ENCODE measurements around the gene SPARC.

DNA sequence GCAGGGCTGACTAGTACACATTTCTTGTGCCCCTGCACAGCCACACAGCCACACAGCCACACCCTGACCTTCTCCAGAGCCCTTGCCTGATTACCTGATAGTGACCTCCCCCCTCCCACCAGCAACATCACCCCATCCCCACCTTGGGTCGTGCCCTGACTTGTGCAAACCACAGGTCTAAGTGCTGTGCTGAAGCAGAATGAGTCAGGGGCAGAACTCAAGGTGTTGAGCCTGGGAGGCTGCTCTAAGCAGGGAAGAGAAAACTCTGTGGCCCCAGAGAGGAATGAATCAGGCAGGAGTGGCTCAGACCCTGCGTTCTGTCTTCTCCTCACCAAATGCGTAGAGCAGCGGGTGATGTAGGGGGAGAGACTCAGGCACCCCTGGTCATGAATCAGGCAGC, 71.3 kb downstream of the SPARC start:
- TF ChIP-seq, protein P1, sequence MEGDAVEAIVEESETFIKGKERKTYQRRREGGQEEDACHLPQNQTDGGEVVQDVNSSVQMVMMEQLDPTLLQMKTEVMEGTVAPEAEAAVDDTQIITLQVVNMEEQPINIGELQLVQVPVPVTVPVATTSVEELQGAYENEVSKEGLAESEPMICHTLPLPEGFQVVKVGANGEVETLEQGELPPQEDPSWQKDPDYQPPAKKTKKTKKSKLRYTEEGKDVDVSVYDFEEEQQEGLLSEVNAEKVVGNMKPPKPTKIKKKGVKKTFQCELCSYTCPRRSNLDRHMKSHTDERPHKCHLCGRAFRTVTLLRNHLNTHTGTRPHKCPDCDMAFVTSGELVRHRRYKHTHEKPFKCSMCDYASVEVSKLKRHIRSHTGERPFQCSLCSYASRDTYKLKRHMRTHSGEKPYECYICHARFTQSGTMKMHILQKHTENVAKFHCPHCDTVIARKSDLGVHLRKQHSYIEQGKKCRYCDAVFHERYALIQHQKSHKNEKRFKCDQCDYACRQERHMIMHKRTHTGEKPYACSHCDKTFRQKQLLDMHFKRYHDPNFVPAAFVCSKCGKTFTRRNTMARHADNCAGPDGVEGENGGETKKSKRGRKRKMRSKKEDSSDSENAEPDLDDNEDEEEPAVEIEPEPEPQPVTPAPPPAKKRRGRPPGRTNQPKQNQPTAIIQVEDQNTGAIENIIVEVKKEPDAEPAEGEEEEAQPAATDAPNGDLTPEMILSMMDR (IDR thresholded peaks at IDR 0.05), result no peak
- TF ChIP-seq POLR2A (IDR thresholded peaks at IDR 0.05), result no peak

All from Peyer's patch (tissue), 4 donors.